Measurements from ENCODE around the gene RER1.

Gene RER1

GRCh38 chr1:2446861-2447260 lies 55.2 kb downstream of the RER1 start:
- DNase-seq (ENCODE audit: low read depth): no peak

GRCh38 chr1:2447276-2448097 lies 55.8 kb downstream of the RER1 start:
- no peak for DNase-seq (ENCODE audit: low read depth)

- no peak for DNase-seq (ENCODE audit: low read depth)
Observed at GRCh38 chr1:2448098-2448445, 56.4 kb downstream of the RER1 start.

- DNase-seq (ENCODE audit: low read depth): no peak
Observed at GRCh38 chr1:2449636-2450454, 58.2 kb downstream of the RER1 start.

GRCh38 chr1:2451741-2452140 lies 60.1 kb downstream of the RER1 start:
- peak; percentile 60 for DNase-seq (ENCODE audit: low read depth)

GRCh38 chr1:2452201-2452931 lies 60.7 kb downstream of the RER1 start:
- DNase-seq (ENCODE audit: low read depth): no peak

GRCh38 chr1:2452932-2453315 lies 61.3 kb downstream of the RER1 start:
- no peak for DNase-seq (ENCODE audit: low read depth)

- no peak for DNase-seq (ENCODE audit: low read depth)
Observed at GRCh38 chr1:2454227-2454626, 62.6 kb downstream of the RER1 start.

Data from amniotic epithelial cell (primary cell).